Measurements from ENCODE around the gene OSCP1. TPM values are rescaled to one million over a fixed set of nuclear protein-coding genes. Genes with fewer than 3 reads are reported as not detected.

OSCP1 gene
- total and polyA plus RNA-seq, 2 donors (not counting 3 experiments of a cell fraction or from before 2014, with no cell fraction given) = 4.6 to 8.3 TPM

DNA sequence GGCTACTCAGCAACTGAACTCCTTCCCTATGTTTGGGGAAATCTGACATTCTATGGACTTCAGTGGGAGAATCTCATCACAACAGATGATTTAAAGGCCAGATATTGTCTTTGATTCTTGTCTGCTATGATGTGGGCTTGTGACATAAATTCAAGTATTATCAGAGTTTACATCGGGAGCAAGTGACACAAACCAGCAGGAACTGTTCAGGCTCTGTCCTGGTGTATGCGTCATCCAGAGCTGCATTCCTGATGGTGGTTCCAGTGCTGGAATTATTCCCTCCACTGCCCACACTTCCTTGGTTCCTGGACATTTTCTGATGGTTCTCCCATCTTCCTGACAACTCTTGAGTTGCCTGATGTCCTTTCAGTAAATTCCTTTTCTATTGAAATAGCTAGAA lies 41.8 kb downstream of the OSCP1 start:
- TF ChIP-seq, protein P1, sequence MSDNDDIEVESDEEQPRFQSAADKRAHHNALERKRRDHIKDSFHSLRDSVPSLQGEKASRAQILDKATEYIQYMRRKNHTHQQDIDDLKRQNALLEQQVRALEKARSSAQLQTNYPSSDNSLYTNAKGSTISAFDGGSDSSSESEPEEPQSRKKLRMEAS (IDR thresholded peaks at IDR 0.05; ENCODE audit: insufficient read depth, insufficient read length) = no peak
- TF ChIP-seq FOS (IDR thresholded peaks at IDR 0.05; ENCODE audit: borderline replicate concordance, insufficient read depth, low read length) (no peak), GATA2 (IDR thresholded peaks at IDR 0.05; ENCODE audit: insufficient read depth, insufficient read length, low read depth, low read length) (no peak), EZH2 (IDR thresholded peaks at IDR 0.05; ENCODE audit: borderline replicate concordance, low read depth, low read length, severe bottlenecking) (no peak), POLR2A (IDR thresholded peaks at IDR 0.05; ENCODE audit: low read depth, low read length) (no peak), JUN (IDR thresholded peaks at IDR 0.05; ENCODE audit: borderline replicate concordance, insufficient read depth, insufficient read length, low read depth) (no peak), MYC (IDR thresholded peaks at IDR 0.05; ENCODE audit: low read depth, low read length) (no peak), POLR2AphosphoS5 (IDR thresholded peaks at IDR 0.05; ENCODE audit: insufficient read depth, low read depth, low read length) (no peak)
- TF ChIP-seq, protein P2, sequence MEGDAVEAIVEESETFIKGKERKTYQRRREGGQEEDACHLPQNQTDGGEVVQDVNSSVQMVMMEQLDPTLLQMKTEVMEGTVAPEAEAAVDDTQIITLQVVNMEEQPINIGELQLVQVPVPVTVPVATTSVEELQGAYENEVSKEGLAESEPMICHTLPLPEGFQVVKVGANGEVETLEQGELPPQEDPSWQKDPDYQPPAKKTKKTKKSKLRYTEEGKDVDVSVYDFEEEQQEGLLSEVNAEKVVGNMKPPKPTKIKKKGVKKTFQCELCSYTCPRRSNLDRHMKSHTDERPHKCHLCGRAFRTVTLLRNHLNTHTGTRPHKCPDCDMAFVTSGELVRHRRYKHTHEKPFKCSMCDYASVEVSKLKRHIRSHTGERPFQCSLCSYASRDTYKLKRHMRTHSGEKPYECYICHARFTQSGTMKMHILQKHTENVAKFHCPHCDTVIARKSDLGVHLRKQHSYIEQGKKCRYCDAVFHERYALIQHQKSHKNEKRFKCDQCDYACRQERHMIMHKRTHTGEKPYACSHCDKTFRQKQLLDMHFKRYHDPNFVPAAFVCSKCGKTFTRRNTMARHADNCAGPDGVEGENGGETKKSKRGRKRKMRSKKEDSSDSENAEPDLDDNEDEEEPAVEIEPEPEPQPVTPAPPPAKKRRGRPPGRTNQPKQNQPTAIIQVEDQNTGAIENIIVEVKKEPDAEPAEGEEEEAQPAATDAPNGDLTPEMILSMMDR (IDR thresholded peaks at IDR 0.05; ENCODE audit: extremely low read depth in 1 of 2, insufficient read depth in 1 of 2, low read depth in 1 of 2, low read length in 2 of 2) = no peak
- POLR2A ChIA-PET = no interaction called here
- Histone ChIP-seq H4K20me1 (replicated peaks; ENCODE audit: control insufficient read depth, extremely low read depth, insufficient read depth, low read length) (no peaks in the 10 kb centered on the region), H3K4me2 (ENCODE audit: insufficient read depth, low read length) (no peak overlapping the region), H3K79me2 (ENCODE audit: control insufficient read depth, insufficient read depth, low read length) (no peaks in the 10 kb centered on the region), H3K27me3 (ENCODE audit: control insufficient read depth in 2 of 2, insufficient read depth in 2 of 2, low read length in 2 of 2) (no peaks in the 10 kb centered on the region), H3K36me3 (ENCODE audit: control insufficient read depth in 2 of 2, extremely low read depth in 1 of 2, insufficient read depth in 2 of 2, low read length in 2 of 2) (no peaks in the 10 kb centered on the region), H3K4me3 (replicated peaks in 1 of 3; ENCODE audit: insufficient read depth in 1 of 3, low read depth in 1 of 3, low read length in 3 of 3) (no peak overlapping the region), H3K9ac (replicated peaks; ENCODE audit: extremely low read depth, insufficient read depth, low read length) (no peak overlapping the region), H2AFZ (ENCODE audit: low read depth, low read length) (no peak overlapping the region), H3K4me1 (ENCODE audit: control insufficient read depth, extremely low read depth, insufficient read depth, low read length) (no peaks in the 10 kb centered on the region), H3K27ac (ENCODE audit: insufficient read depth, low read depth, low read length) (no peak overlapping the region), H3K9me3 (replicated peaks; ENCODE audit: control insufficient read depth, insufficient read depth, low read length) (no peaks in the 10 kb centered on the region), H3K9me1 (replicated peaks; ENCODE audit: control insufficient read depth, extremely low read depth, insufficient read depth, low read length) (no peaks in the 10 kb centered on the region)
- FAIRE-seq = no peak
- intact Hi-C loops (cut with micrococcal nuclease) = no loop called here
- no peak for DNase-seq (ENCODE audit: low read depth, low spot score)
- CTCF ChIA-PET = interaction anchor here (0.9 kb wide), 1 partner anchor 65 kb away, joined by 4 read pairs; no protein-coding TSS in a partner anchor
- dilution Hi-C loops (cut with MboI; ENCODE audit: extremely low pct_ligation_motif_present, low sequenced_read_pairs) = no loop called here
- no TSS peak for BruUV-seq (replicated peaks)

Measured in endothelial cell of umbilical vein (primary cell).